GM21786 (cell line): Measurements from ENCODE around the gene RAC3.

Experiments used
- ATAC-seq: cut with Tn5 transposase; IDR thresholded peaks from one replicate; pipeline ENCODE4 v1.9.1; 2021; ENCODE audit not compliant: unreplicated experiment

RAC3 gene

DNA sequence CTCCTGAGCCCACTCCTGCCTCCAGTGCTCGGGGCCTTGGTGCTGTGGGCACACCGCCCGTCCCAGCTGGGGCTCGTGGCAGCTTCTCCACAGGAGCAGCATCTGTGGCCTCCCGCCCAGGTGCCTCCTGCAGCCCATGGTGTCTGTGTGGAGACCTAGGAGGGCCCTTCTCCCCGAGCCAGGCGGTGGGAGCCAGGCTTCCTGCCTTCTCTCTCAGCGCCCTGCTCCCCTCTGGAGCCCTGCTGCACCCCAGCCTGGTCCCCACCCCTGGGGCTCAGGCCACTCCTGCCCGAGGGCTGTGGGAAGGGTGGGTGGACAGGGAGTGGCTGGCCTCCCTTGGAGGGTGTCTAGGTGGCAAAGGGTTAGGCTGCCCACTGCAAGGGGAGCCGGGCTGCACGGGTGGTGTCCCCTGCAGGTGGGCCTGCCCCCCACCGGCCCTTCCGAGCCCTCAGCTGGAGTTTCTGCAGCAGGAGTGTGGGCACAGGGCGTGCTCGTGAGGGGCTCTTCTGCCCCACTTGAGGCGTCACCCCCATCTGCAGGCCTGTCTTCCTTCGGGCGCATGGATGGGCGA is 19.8 kb upstream of the RAC3 start:
- no peak for ATAC-seq

DNA sequence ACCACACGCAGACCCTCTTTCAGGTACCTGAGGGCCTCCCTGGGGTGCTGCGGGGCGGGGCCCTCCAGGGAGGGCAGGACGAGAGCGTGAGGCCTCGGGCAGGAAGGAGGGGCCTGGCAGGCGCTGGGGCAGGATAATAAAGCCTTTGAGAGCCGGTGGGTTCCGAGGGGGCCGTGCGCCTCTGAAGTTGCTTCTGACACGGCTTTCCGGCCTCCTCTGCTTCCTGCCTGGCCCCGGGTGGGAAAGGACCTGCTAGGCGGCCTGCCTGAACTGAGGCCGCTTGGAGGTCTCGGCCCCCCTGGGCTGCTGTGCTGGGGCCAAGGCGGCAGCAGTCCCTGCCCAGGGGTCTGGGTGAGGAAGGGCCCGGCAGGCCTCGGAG is 19.2 kb upstream of the RAC3 start:
- ATAC-seq = no peak

DNA sequence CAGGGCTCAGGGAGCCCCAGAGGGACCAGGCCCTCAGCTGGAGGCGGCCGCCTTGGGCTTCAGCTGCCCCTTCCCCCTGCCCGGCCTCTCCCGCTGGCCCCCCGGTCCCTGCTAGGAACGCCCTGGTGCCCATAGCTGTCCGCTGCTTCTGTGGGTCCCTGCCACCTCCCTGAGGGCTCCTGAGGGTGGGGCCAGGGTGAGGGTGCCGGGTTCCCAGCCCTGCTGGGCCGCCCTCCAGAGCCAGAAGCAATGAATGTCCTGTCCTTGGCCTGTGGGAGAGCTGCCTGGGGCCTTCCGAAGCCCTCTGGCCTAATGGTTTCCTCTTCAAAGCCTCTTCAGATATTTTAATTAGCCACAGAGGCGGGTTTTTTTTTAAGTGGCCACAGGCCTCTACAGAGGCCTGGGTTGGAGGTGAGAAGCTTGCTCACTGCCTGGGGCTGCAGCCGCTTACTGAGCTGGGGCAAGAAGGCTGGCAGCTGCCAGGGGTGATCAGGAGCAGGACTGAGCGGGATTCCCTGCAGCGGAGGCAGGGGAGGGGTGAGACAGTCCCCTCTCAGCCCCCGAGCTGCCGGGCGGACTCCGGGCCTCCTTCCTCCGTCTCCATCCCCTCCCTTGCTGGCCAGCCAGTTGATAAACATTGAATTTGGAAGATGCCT is 18.7 kb upstream of the RAC3 start:
- no peak for ATAC-seq

- ATAC-seq = no peak
Measured at GRCh38 chr17:82013341-82013740, 18.1 kb upstream of the RAC3 start.

DNA sequence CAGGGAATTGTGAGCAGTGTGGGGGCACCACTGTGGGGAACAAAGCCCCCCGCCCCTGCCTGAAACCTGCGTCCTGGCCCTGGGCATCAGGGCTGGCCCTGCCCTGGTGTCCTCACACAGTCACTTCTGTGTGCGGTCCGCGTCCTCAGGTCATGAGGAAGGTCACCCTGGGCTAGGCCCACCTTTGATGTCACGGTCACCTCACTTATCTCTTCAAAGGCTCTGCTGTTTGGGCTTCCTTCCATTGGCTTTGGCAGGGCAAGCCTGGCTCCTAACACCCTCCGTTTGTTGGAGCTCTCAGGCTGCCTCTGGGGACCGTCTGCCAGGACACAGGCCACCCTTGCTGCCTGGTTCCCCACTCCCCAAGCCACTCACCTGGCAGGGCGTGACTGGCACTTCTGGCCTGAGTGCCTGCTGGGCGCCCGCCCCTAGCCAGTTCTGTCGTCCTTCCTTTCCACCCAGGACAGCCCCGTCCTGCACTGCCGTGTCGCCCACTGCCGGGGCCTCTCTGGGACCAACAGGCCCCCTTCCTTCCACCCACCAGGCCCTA is 17.6 kb upstream of the RAC3 start:
- no peak for ATAC-seq

- ATAC-seq = no peak
Measured at GRCh38 chr17:82014432-82014831, 17.0 kb upstream of the RAC3 start.

GRCh38 chr17:82014971-82015310 is 16.5 kb upstream of the RAC3 start:
- no peak for ATAC-seq

- ATAC-seq = no peak
Measured at GRCh38 chr17:82015311-82015971, 16.0 kb upstream of the RAC3 start.

GRCh38 chr17:82016061-82016874 is 15.2 kb upstream of the RAC3 start:
- no peak for ATAC-seq

- no peak for ATAC-seq
Measured at GRCh38 chr17:82016875-82017459, 14.5 kb upstream of the RAC3 start.

DNA sequence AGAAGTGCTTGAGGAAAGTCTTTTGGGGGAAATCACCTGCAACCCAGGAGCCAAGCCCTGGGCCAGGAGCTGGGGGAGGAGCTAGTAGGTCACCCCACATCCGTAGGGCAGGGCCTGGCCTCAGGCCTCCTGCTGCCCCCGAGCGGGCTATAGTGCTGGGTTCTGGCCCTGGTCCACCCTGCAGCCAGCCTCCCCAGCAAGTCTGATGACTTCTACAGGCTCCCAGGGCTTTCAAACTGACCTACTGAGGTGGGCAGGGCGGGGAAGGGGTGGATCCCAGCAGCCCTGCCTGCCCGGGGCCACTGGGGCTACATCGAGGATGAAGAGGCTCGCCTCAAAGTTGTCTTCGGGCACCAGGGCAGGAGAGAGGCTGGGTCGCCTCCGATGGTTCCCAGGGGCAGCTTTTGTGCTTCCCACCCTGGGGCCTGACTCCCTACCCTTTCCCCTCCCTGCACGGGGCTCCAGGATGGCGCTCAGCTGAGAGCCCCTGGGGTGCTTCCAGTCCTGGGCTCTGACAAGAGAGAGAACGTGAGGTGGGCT is 13.8 kb upstream of the RAC3 start:
- no peak for ATAC-seq

GRCh38 chr17:82018152-82018988 is 13.1 kb upstream of the RAC3 start:
- no peak for ATAC-seq

DNA sequence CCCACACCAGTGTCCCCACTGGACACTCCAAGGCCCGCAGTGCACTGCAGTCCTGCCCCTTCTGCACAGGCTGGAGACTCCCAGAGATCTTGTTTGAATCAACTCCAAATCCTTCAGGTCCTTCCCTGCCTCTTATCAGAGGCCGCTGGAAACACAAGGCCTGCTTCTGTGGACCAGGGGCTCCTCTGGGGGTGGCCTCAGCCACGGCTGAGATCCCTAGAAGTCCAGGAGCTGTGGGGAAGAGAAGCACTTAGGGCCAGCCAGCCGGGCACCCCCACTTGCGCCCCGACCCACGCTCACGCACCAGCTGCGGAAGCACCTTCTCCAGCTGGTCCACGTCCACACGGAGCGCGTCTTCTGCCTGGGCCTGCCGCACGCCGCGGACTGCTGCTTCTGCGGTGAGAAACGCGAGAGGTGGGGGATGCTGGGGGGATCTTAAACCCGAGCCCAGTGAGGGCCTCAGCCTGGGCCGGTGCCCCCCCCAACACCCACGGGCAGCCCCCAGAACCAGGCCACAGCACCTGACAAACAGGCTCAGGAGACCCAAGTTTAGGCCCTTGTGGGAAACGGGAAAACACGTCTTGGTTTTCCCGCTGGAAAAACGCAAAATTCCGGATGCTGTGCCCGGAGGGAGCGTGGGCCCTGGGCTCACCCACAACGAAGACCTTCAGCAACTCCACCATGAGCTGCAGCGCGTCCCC is 12.3 kb upstream of the RAC3 start:
- no peak for ATAC-seq

- no peak for ATAC-seq
Measured at GRCh38 chr17:82019690-82020571, 11.5 kb upstream of the RAC3 start.

GRCh38 chr17:82020572-82021106 is 10.8 kb upstream of the RAC3 start:
- no peak for ATAC-seq

GRCh38 chr17:82021107-82021899 is 10.2 kb upstream of the RAC3 start:
- ATAC-seq = no peak

DNA sequence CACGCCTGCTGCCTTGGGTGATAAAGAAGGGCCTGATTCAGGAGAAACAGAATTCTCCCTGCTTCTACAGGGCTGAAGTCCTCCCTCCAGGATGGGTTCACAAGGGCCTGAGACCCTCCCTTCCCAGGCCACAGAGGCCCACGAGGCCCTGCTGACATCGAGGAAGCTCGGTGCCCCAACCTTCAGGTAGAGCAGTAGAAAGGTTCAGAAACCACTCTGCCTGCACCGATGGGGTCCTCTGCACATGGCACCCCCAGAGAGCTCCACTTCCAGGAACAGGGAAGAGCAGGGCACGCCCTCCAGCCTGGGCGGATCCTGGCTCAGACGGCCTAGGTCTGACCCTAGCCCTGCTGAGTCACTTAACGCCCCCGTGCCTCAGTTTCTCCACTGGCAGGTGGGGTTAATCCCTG is 9.6 kb upstream of the RAC3 start:
- no peak for ATAC-seq
